GM23248 (cell line): ENCODE results near the gene BAZ2B. TPM values are rescaled to one million over a fixed set of nuclear protein-coding genes. Genes with fewer than 3 reads are reported as not detected.

Source experiments
- DNase-seq: peaks from one replicate; pipeline ENCODE4 v3.0.0-alpha.2; 2015
- H2AFZ ChIP-seq: fragments of 200-600 bp; sonication (generic); 2 replicates; pipeline ENCODE4 v1.6.1; 2016; ENCODE audit warnings: antibody characterized with exemption
- H3F3A ChIP-seq: fragments of 200-600 bp; sonication (generic); 2 replicates; pipeline ENCODE4 v1.6.1; 2016; ENCODE audit warnings: mild to moderate bottlenecking, antibody characterized with exemption, mixed run types; ENCODE audit not compliant: insufficient read depth
- H3K27ac ChIP-seq: fragments of 200-600 bp; sonication (generic); 2 replicates; pipeline ENCODE4 v1.5.1; 2016; ENCODE audit warnings: mild to moderate bottlenecking
- H3K27me3 ChIP-seq: fragments of 200-600 bp; sonication (generic); replicated peaks from 2 replicates; pipeline ENCODE4 v1.6.1; 2016; ENCODE audit warnings: mild to moderate bottlenecking; ENCODE audit not compliant: insufficient read depth
- H3K36me3 ChIP-seq: fragments of 200-600 bp; sonication (generic); 2 replicates; pipeline ENCODE4 v1.6.1; 2016; ENCODE audit warnings: low read depth, mild to moderate bottlenecking
- H3K4me1 ChIP-seq: fragments of 200-600 bp; sonication (generic); 2 replicates; pipeline ENCODE4 v1.6.1; 2016; ENCODE audit warnings: mild to moderate bottlenecking; ENCODE audit not compliant: insufficient read depth
- H3K4me2 ChIP-seq: fragments of 200-600 bp; sonication (generic); one replicate; pipeline ENCODE4 v1.6.1; 2016; ENCODE audit warnings: mild to moderate bottlenecking; ENCODE audit not compliant: unreplicated experiment
- H3K4me3 ChIP-seq: fragments of 200-600 bp; sonication (generic); 2 replicates; pipeline ENCODE4 v1.5.1; 2016; ENCODE audit warnings: mild to moderate bottlenecking
- H3K79me2 ChIP-seq: fragments of 200-600 bp; sonication (generic); 2 replicates; pipeline ENCODE4 v1.6.1; 2016; ENCODE audit warnings: mild to moderate bottlenecking; ENCODE audit not compliant: insufficient read depth
- H3K9ac ChIP-seq: fragments of 200-600 bp; sonication (generic); 2 replicates; pipeline ENCODE4 v1.6.1; 2016; ENCODE audit warnings: mild to moderate bottlenecking
- H3K9me2 ChIP-seq: fragments of 200-600 bp; sonication (generic); 2 replicates; pipeline ENCODE4 v1.6.1; 2016; ENCODE audit warnings: mixed run types, mild to moderate bottlenecking, moderate library complexity; ENCODE audit not compliant: insufficient read depth
- H3K9me3 ChIP-seq: fragments of 200-600 bp; sonication (generic); one replicate; pipeline ENCODE4 v1.6.1; 2017; ENCODE audit warnings: low read depth
- H4K20me1 ChIP-seq: fragments of 200-600 bp; sonication (generic); 2 replicates; pipeline ENCODE4 v1.6.0; 2016; ENCODE audit not compliant: insufficient read depth
- EZH2 ChIP-seq: fragments of 200-600 bp; sonication (generic); IDR thresholded peaks from 2 replicates; pipeline ENCODE4 v1.6.1; 2018; ENCODE audit warnings: antibody characterized with exemption, mild to moderate bottlenecking; ENCODE audit not compliant: insufficient read depth, poor library complexity, severe bottlenecking
- EZH2phosphoT487 ChIP-seq: fragments of 200-600 bp; sonication (generic); IDR thresholded peaks from 2 replicates; pipeline ENCODE4 v1.6.1; 2018; ENCODE audit warnings: antibody characterized with exemption, moderate library complexity, mild to moderate bottlenecking, low read depth; ENCODE audit not compliant: insufficient read depth
- whole genome bisulfite sequencing, 2 experiments: methylation state at CpG; one replicate each; pipeline ENCODE4 v1.1.6; 2015 to 2017; ENCODE audit warnings: low lambda C conversion rate in 2 of 2, low coverage in 1 of 2; ENCODE audit errors: missing lambda C conversion rate in 2 of 2; 5-methylcytosine and 5-hydroxymethylcytosine counted together
- in situ Hi-C: fragments of 300-500 bp; cut with MboI; formaldehyde crosslinking; loops from 2 replicates; pipeline ENCODE4 v1.15.0; 2020
- polyA plus RNA-seq: library from polyadenylated mRNA; unstranded; fragments of >200 nt; fragmentation: Nextera tagmentation; extraction: Ambion mirVana; gene quantifications from 2 replicates; pipeline ENCODE4 v1.2.1, GENCODE V29; 2016
- total RNA-seq: library from RNA; depleted of rRNA; stranded (reverse); fragments of >200 nt; shearing (Covaris generic); gene quantifications from 2 replicates; pipeline ENCODE4 v1.2.3, GENCODE V29; 2014

BAZ2B gene
- total and polyA plus RNA-seq, 2 experiments from 2014 or later = 17.0 to 20.5 TPM

DNA sequence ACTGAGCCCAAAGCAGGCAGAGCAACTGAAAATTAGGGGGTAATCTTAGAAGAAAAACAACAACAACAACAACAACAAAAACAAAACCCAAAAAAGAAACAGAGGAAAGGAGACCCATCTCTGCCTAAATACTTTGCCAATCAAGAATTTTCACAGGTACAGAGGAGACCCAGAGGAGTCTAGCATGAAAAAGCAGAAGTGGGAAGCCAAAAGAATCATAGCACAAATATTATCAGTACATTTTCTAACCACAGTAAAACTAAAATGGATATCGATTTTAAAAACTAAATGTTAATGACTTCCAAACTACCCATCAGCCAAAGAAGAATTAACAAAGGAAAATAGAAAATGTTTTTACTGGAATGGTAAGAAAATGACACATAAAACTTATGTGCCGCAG, 148.1 kb downstream of the BAZ2B start:
- Histone ChIP-seq H3K4me1 (no peaks in the 10 kb centered on the region), H3K9me3 (no peaks in the 10 kb centered on the region), H3K79me2 (peaks cover 4% of the 10 kb centered on the region), H3K9me2 (no peaks in the 10 kb centered on the region), H3K4me3 (no peak overlapping the region), H2AFZ (no peak overlapping the region), H3K27ac (no peak overlapping the region), H3K4me2 (no peak overlapping the region), H4K20me1 (no peaks in the 10 kb centered on the region; the same call in 1 of the 2 replicates), H3K36me3 (no peaks in the 10 kb centered on the region), H3F3A (no peaks in the 10 kb centered on the region), H3K27me3 (no peaks in the 10 kb centered on the region), H3K9ac (no peak overlapping the region)
- TF ChIP-seq EZH2 = no peak
- TF ChIP-seq EZH2phosphoT487 = no peak
- WGBS, 2 experiments = 98 to 99% methylated on average over 2 of the region's 2 CpGs
- no peak for DNase-seq
- in situ Hi-C loops = no loop called here

DNA sequence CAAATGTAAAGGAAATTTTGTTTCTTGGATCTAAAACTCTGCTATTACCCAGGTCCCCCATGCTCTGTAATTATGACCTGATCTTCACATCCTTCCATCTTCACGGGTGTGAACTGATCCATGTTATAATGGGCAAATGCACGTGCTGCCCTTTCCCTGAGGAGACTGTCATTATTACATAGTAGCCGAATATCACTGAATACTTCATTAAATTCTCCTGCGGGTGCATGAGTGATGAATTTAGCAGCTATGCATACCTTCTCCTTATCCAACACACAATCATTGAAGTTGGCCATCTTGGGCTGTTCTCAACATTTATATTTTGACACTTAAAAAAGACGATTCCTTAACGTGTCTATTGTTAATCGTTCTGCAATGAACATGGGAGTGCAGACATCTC, 153.4 kb downstream of the BAZ2B start:
- H3K27me3 ChIP-seq = no peaks in the 10 kb centered on the region
- H3K27ac ChIP-seq = no peak overlapping the region
- H3K9me3 ChIP-seq = no peaks in the 10 kb centered on the region
- no peaks in the 10 kb centered on the region; the same call in 1 of the 2 replicates for H4K20me1 ChIP-seq
- H3K9me2 ChIP-seq = no peaks in the 10 kb centered on the region
- H3K9ac ChIP-seq = no peak overlapping the region
- in situ Hi-C loops = no loop called here
- no peaks in the 10 kb centered on the region; the same call in 1 of the 2 replicates for H3K79me2 ChIP-seq
- TF ChIP-seq EZH2phosphoT487 (no peak), EZH2 (no peak)
- DNase-seq = no peak
- H3K36me3 ChIP-seq = no peaks in the 10 kb centered on the region
- H2AFZ ChIP-seq = no peak overlapping the region
- H3K4me3 ChIP-seq = no peak overlapping the region
- 89 to 94% methylated on average over 7 of the region's 7 CpGs for WGBS, 2 experiments
- H3K4me1 ChIP-seq = no peaks in the 10 kb centered on the region
- H3F3A ChIP-seq = no peaks in the 10 kb centered on the region
- H3K4me2 ChIP-seq = no peak overlapping the region

DNA sequence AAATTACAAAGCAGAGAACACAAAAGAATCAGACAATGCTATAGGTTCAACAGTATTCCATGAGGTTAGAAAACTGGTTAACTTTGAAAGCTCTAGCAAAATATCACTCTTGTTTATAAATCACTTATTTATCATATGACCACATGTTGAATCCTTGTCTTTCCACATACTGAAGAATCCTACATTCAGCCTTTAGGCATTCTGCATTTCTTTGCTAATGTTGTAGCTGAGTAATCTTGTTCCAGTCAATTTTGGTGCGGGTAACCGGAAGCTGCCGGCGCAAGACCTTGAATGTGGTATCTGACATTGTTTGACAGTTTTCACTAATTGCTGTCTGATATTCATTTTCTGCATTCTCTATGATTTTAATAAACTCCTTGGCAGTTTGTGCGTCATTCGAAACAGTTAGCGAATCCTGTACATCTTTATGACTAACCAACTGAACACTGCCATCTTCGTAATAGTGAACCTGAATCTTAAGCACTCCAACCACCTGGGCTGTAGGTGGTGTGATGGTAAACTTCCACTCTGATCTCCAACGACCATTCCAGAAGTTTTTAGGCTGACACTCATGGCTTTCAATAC, 154.1 kb downstream of the BAZ2B start:
- Histone ChIP-seq H3K9me2 (no peaks in the 10 kb centered on the region), H3K36me3 (no peaks in the 10 kb centered on the region), H3K4me3 (no peak overlapping the region), H3K27ac (no peak overlapping the region), H4K20me1 (no peaks in the 10 kb centered on the region; the same call in 1 of the 2 replicates), H3K9ac (no peak overlapping the region), H3K27me3 (no peaks in the 10 kb centered on the region), H3K4me1 (no peaks in the 10 kb centered on the region), H3K79me2 (no peaks in the 10 kb centered on the region; the same call in 1 of the 2 replicates), H2AFZ (no peak overlapping the region), H3F3A (no peaks in the 10 kb centered on the region), H3K9me3 (no peaks in the 10 kb centered on the region), H3K4me2 (no peak overlapping the region)
- TF ChIP-seq EZH2phosphoT487 (no peak), EZH2 (no peak)
- in situ Hi-C loops = no loop called here
- WGBS, 2 experiments = 86 to 89% methylated on average over 9 of the region's 9 CpGs
- peak; percentile 1 for DNase-seq

DNA sequence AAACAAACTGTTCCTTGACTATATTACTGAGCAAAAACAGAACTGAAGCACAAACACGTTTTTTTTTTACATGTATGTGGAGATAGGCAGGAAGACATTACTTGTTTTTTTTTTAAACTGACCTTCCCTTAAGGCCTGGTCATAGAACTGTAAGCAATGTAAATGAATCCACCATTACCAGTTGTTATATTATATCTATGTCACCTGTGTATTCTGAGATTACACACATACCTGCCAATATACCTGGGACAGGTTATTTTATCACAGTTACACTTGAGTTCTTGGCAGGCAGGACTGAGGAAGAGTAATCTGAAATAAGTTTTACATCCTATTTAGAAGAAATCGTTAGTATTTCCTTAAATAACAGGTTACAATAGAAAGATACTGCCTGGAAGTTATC, 155.3 kb downstream of the BAZ2B start:
- no peak for TF ChIP-seq EZH2phosphoT487
- TF ChIP-seq EZH2 = no peak
- Histone ChIP-seq H3F3A (no peaks in the 10 kb centered on the region), H3K9me3 (no peaks in the 10 kb centered on the region), H3K9me2 (no peaks in the 10 kb centered on the region), H3K27me3 (no peaks in the 10 kb centered on the region), H3K4me2 (no peak overlapping the region), H2AFZ (no peak overlapping the region), H3K27ac (no peak overlapping the region), H3K79me2 (no peaks in the 10 kb centered on the region; the same call in 1 of the 2 replicates), H3K36me3 (no peaks in the 10 kb centered on the region), H3K4me3 (no peak overlapping the region), H3K9ac (no peak overlapping the region), H3K4me1 (no peaks in the 10 kb centered on the region; the same call in 1 of the 2 replicates), H4K20me1 (no peaks in the 10 kb centered on the region; the same call in 1 of the 2 replicates)
- in situ Hi-C loops = no loop called here
- no peak for DNase-seq
- WGBS, 2 experiments = 68% methylated on average over 2 of the region's 2 CpGs
